ENCODE measurements around the gene STUB1.

STUB1 gene

DNA sequence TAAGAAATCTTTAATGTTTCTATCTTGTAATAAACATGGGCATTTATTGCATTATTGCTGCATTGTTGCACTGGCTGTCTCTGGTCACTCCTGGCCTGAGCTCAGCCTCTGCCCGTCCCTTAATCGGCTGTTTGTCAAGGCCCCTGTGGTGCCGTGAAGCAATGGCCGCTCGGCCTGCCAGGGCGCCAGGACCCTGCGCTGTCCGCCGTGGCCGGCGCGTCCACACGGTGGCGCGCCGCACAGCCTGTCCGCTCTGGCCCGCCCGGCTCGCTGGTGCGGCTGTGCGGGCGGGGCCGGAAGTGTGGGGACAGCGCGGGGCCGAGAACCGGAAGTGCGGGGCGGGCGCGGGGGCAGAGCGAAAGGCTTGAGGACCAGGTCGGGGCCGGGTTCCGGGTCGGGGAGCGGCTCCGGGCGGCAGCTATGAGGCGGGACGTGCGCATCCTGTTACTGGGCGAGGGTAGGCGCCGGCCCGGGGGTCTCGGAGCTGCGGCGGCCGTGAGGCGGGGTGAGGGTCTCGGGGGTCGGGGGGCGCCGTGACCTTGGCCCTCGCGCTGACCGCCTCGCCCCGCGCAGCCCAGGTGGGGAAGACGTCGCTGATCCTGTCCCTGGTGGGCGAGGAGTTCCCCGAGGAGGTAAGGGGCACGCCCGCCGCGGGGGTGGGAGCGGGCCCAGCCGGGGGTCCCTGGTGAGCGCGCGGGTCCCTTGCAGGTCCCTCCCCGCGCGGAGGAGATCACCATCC is 12.3 kb upstream of the STUB1 start, which contains the start of gene RHOT2:
RHOT2 (plus strand) TSS at position 353 of the 739 bp plus-strand sequence; CDS start at position 421, 68 bp downstream.
- peak; percentile 59 to 72 for DNase-seq

DNA sequence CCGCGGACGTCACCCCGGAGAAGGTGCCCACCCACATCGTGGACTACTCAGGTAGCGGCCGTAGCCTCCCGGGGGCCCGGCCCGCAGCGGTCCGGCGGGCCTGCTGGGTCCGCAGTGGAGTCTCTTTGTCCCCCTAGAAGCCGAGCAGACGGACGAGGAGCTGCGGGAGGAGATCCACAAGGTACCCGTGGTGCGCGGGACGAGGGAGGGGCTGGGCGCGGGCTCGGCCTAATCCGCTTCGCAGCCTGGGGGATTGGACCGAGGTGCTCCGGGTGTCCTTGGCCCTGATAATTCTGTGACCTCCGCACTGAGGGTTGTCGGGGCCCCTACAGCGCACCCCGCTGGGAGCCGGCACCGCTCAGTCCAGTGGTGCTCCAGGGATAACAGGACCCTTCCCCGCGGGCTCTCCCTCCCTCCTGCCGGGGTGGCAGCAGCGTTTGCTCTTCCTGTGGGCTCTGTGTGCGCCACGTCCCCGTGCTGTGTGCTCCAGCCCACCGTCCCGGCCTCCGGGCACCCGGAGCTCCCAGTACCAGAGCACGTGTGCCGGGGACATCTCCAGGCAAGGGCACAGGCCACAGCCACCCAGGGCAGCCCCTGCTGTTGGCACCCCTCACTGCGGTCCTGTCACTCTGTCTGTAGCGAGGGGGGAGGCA is 11.6 kb upstream of the STUB1 start:
- DNase-seq, result no peak

DNA sequence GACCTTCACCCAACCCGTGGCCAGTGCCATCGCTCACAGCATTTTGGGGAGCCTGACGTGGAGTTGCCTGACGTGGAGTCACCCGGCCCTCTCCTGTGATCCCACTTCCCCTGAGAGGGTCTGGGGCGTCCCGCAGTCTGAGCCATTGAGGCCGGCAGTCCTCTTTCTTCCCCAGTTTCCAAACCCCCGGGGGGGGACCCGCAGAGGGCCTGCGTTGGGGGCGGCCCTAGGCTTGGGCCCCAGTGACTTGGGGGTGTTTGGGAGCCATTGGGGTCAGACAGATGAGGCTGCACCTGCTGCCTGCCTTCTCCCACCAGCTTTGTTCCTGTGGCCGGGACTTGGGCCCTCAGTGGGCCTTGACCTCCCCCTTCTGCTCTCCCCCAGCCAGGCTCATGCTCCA is 10.5 kb upstream of the STUB1 start:
- DNase-seq, result no peak

DNA sequence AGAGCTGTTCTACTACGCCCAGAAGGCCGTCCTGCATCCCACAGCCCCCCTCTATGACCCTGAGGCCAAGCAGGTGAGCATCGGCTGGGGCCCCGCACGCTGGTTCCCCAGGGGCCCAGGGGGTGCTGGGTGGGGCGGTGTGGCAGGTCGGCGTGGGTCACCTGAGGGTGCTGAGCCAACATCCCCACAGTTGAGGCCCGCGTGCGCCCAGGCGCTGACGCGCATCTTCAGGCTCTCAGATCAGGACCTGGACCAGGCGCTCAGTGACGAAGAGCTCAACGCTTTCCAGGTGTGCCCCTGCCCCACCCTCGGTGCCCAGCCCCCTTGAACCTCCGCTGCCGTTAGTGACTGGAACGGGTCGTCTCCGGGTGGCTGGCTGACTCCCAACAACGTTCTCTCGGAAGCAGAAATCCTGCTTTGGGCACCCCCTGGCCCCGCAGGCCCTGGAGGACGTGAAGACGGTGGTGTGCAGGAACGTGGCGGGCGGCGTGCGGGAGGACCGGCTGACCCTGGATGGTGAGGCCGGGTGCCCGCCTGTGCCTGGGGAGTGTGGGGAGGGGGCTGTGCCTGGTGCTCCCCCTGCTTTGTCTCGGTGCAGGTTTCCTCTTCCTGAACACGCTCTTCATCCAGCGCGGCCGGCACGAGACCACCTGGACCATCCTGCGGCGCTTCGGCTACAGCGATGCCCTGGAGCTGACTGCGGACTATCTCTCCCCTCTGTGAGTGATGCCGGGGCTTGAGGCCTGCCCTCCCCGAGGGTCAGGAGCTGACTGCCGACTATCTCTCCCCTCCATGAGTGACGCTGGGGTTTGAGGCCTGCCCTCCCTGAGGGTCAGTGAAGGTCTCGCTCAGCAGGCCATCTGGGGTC is 9.5 kb upstream of the STUB1 start:
- DNase-seq, result no peak

DNA sequence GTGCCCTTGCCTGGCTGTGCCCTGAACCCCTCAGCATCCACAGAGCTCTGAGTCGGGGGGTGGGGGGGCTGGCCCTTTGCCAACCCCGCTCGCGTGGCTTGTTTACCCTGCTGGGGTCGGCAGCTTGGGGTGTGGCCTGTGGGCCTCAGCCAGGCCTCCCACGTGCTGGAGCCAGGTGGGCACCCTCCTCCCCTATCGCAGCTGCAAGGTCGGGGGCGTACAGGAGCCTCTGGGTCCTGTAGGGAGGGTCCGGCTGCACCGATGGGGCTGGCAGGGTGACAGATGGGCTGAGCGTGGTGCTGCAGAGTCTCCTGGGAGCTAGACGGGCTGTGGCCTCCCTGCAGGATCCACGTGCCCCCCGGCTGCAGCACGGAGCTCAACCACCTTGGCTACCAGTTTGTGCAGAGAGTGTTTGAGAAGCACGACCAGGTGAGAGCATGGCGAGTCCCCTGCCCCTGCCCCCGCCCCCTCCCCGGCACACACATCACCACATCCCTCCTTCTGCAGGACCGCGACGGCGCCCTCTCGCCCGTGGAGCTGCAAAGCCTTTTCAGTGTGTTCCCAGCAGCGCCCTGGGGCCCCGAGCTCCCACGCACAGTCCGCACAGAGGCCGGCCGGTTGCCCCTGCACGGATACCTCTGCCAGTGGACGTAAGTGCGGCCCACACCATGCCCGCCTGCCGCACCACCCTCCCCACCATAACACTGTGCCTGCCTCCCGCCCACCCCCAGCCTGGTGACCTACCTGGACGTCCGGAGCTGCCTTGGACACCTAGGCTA is 8.7 kb upstream of the STUB1 start:
- DNase-seq, result no peak

DNA sequence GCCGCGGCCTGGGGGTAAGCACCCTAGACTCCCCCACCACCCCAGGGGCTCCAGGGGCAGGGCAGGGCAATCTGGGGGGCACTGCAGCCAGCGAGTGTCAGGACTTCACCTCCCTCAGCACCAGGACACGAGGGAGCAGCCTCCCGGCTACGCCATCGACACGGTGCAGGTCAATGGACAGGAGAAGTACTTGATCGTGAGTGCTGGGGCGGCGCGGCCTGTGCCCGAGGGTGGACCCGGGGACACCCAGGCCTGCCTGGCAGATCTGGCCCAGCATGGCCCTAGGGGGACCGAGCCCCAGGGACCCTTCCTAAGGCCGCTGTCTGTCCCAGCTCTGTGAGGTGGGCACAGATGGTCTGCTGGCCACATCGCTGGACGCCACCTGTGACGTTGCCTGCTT is 7.8 kb upstream of the STUB1 start:
- no peak for DNase-seq

DNA sequence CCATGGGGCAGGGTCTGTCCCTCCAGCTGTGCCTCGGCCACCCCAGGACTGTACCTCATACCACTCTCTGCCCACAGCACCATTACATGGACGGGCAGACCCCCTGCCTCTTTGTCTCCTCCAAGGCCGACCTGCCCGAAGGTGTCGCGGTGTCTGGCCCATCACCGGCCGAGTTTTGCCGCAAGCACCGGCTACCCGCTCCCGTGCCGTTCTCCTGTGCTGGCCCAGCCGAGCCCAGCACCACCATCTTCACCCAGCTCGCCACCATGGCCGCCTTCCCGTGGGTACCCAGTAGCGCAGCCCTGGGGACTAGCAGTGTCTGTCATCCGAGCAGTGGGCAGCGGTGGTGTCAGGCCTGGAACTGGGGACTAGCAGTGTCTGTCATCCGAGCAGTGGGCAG is 7.4 kb upstream of the STUB1 start:
- no peak for DNase-seq

DNA sequence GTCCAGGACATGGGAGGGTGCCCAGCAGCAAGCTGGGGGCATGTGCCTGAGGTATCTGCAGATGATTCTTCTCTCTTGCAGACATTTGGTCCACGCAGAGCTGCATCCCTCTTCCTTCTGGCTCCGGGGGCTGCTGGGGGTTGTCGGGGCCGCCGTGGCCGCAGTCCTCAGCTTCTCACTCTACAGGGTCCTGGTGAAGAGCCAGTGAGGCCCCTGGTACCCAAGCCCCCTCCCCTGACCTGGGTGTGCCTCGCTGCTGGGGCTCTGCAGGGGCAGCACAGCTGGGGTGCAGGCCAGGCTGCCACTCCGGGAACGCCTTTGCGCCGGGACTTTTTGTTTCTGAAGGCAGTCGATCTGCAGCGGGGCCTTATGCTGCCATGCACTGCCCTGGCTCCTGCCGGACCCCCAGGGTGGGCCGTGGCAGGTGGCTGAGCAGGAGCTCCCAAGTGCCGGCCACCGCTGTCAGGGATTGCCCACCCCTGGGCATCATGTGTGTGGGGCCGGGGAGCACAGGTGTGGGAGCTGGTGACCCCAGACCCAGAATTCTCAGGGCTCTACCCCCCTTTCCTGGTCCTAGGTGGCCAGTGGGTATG is 6.7 kb upstream of the STUB1 start:
- no peak for DNase-seq

DNA sequence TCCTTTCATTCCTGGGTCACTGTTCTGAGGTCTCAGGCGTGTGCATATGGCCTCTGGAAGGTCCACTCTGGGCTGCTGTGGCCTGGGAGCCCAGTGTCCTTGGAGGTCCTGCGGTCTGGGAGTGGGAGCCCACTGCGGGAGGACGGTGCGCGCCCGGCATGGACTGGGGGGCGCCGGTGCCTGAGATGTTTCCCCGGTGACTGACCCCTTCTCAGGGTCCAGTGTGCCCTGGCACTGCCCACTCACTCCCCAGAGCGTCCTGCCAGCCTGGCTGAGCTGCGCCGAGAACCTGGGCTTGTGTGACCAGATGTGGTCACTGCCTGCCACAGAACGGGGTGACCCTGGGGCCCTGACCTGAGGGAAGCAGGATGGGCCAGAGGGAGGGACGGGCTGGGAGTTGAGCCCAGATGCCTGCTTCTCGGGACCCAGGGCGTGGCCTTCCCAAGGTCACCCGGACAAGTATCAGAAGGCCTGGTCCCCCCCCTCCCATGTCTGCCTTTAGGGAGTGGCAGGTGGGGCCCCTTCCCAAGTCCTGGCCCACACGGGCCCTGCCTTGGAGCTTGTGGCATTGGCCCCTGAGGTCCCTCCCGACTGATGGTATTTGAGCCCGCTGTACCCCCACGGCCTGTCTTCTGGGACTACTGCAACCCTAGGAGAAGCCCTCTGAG is 5.9 kb upstream of the STUB1 start:
- DNase-seq, result no peak

DNA sequence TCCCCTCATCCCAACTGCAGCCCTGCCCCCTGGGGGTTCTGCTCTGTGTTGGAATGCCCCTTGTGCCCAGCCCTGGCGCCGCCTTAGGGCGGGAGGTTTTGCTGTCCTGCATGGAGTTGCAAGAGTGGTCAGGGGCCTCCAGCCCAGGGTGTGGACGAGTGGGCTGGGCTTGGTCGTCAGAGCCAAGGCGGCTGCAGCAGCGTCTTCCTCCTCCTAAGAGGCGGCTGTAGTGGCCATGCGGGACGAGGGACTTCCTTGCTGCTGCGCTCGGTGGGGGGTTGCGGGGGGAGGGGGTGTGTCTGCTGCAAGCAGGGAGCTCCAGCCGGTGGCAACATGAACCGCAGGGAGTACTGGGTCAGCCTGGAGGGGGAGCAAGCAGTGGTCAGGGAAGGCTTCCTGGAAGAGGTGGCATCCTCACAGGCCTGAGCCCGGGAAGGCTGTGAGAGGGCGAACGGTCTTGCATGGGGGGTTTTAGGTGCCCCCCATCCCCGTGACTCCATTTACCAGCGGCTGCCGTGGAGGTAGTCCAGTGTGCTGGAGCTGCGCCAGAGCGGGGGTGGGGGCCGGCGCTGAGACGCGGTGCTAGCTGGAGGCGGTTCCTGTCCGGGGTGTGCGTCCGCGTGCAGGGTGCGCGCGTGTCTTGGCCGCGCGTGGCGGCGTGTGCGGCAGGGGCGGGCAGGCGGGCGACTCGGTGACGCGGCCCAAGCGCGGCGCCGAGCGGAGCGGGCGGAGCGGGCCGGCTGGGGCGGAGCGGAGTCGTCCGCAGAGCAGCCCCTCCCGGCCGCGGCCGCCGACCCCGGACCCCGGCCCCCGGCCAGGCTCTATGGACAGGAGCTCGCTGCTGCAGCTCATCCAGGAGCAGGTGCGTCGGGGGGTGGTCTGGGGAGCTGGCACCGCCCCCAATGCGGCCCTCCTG is 5.0 kb upstream of the STUB1 start, which contains the start of gene RHBDL1:
RHBDL1 (plus strand) TSS at position 704 of the 916 bp plus-strand sequence; CDS start at position 824, 120 bp downstream.
- DNase-seq, result no peak

DNA sequence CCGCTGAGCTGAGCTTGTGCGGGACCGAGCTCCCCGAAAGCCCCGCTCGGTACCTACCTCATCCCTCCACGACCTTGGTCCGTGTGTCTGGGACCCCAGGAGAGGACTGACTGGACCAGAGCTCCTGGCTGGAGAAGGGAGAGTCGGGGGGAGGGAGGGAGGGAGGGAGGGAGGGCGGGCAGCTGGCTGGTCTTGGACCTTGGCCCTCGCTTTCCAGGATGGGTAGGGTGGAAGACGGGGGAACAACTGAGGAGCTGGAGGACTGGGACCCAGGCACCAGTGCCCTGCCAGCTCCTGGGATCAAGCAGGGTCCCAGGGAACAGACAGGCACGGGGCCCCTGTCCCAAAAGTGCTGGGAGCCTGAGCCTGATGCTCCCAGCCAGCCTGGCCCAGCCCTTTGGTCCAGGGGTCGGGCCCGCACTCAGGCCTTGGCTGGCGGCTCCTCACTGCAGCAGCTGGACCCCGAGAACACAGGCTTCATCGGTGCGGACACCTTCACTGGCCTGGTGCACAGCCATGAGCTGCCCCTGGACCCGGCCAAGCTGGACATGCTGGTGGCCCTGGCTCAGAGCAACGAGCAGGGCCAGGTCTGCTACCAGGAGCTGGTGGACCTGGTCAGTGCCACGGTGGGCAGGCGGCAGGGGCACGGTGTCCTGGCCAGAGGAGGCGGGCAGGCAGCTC is 4.2 kb upstream of the STUB1 start:
- DNase-seq, result no peak

DNA sequence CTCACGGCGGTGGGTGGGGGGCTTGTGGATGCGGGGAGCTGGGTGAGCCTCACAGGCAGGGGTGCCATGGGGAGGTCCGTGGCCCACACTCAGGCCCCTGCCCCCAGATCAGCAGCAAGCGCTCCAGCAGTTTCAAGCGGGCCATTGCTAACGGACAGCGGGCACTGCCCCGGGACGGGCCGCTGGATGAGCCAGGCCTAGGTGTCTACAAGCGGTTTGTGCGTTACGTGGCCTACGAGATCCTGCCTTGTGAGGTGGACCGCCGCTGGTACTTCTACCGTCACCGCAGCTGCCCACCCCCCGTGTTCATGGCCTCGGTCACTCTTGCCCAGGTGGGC is 3.7 kb upstream of the STUB1 start:
- DNase-seq, result no peak

DNA sequence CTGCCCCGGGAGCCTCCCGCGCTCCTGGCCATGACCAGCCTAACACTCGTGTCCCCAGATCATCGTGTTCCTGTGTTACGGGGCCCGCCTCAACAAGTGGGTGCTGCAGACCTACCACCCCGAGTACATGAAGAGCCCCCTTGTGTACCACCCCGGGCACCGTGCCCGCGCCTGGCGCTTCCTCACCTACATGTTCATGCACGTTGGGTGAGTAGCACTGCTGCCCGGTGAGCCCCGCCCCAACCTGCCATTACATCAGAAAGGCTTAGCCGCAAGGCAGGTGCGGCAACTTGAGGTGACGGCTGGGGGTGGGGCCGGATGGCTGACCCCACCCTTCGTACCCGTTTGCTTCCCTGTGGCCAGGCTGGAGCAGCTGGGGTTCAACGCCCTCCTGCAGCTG is 3.3 kb upstream of the STUB1 start:
- DNase-seq, result no peak

DNA sequence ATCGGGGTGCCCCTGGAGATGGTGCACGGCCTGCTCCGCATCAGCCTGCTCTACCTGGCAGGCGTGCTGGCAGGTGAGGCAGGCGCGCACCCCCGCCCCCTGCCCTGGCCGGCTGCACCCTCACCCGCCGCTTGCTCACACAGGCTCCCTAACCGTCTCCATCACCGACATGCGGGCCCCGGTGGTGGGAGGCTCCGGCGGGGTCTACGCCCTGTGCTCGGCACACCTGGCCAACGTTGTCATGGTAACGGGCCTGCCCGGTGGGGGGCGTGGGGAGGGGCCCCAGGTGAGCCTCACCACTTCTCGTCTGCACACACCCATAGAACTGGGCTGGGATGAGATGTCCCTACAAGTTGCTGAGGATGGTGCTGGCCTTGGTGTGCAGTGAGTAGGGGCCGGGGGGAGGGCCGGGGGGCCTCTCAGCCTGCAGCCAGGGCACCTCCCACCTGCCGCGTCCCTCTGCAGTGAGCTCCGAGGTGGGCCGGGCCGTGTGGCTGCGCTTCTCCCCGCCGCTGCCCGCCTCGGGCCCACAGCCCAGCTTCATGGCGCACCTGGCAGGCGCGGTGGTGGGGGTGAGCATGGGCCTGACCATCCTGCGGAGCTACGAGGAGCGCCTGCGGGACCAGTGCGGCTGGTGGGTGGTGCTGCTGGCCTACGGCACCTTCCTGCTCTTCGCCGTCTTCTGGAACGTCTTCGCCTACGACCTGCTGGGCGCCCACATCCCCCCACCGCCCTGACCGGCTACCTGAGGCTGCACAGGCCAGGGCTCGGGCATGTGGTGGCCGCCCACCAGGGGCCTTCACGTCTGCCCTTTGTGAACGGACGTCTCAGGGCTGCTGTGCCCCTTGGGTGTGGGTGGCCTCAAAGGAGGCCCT is 2.7 kb upstream of the STUB1 start:
- no peak for DNase-seq

DNA sequence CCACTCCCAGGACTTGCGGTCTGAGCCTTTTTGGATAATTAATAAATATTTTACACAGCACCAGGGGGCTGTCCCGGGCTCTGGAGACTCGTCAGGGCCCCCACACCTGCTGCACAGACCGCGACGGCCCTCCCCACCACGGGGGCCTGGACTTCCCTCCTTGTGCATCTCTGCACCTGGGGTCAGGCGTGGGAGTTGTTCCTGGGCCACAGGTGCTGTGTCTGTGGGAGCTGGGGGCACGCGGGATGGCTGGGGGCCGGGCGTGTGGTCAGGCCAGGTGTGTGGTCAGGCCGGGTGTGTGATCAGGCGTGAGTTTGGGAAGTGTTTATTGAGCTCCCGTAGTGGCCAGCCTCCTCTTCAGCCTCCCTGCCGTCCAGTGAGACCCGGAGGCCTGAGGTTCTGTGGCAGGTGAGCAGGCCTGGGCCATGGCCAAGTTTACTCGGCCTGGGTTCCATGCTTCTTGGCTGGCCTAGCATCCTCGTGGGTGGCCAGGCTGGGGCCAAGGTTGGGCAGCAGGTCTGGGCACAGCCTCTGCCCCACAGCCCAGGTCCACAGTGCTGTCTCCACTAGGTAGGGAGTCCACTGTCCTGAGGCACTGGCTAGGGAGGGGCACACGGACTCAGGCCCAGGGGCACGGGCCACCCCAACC is 1.9 kb upstream of the STUB1 start:
- no peak for DNase-seq

DNA sequence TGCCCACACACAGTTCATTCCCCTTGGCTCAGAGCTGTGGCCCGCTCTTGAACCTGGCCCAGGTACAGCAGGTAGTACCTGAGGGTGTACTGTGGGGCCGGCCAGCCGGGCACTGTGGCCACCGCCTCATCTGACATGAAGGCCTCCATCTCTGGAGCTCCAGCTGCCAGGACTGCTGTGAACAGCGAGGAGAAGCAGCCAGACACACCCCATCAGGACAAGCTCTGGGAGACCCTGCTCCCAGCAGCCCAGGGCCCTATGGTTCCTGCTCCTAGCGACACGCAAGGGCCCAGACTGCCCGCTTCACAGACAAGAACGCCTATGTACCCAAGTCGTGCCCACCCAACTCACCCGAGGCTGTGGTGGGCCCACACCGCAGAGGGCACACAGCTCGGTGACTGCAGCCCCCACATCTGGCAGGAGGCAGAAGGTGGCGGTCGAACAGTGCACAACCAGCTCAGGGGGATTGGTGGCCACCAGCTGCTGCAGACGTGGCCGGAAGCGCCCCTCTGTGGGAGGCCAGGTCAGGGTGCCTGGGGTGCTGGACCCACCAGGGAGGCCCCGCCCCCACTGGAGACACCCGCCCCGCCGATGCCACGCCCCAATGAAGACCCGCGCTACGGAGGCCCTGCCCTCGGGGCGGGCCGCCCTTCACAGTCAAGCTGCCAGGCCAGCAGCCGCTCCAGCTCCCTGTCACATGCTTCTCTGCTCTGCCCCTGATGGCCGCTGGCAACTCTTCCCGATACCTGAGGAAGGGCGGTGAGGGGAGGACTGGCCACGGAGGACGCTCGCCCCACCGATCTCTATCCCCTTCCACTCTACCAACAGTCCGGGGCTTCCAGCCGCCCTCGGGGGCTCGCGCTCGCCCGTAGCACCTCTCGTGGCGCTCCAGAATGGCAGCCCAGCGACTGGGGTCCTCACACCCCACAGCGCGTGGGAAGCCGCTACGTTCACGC is 1.1 kb upstream of the STUB1 start:
- peak; percentile 26 to 28 for DNase-seq

DNA sequence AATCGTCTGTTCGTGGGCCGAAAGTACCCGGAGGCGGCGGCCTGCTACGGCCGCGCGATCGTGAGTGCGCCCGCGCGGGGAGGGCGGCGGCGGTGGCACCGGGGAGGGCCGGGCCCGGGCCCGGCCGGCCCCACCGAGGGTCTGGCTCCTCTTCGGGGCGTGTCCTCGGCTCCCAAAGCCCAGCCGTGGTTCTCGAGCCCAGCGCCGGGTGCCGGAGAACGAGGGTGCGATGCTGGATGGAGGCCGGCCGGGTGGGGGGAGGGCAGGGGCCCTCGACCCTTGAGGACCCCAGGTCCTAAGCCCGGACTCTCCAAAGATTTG is 375 bp downstream of the STUB1 start:
- no peak for DNase-seq

Measured in Kasumi-1 (cell line).